Hepatocyte (in vitro differentiated cells): ENCODE results near the gene DTD1. TPM values are rescaled to one million over a fixed set of nuclear protein-coding genes. Genes with fewer than 3 reads are reported as not detected.

Experiments
- DNase-seq: peaks from one replicate; pipeline ENCODE4 v3.0.0-alpha.2; 2016; ENCODE audit warnings: low spot score
- H2AFZ ChIP-seq: fragments of 200-600 bp; sonication (generic); 2 replicates; pipeline ENCODE4 v1.6.0; 2016; ENCODE audit warnings: antibody characterized with exemption, mild to moderate bottlenecking
- H3K27ac ChIP-seq: fragments of 200-600 bp; sonication (generic); 2 replicates; pipeline ENCODE4 v1.5.1; 2016; ENCODE audit warnings: mild to moderate bottlenecking
- H3K27me3 ChIP-seq: fragments of 200-600 bp; sonication (generic); 2 replicates; pipeline ENCODE4 v1.6.1; 2016
- H3K36me3 ChIP-seq: fragments of 200-600 bp; sonication (generic); replicated peaks from 2 replicates; pipeline ENCODE4 v1.5.1; 2016; ENCODE audit warnings: low read depth; ENCODE audit not compliant: insufficient read depth
- H3K4me1 ChIP-seq: fragments of 200-600 bp; sonication (generic); 2 replicates; pipeline ENCODE4 v1.5.1; 2016; ENCODE audit warnings: mild to moderate bottlenecking, moderate library complexity; ENCODE audit not compliant: insufficient read depth
- H3K4me2 ChIP-seq: fragments of 200-600 bp; sonication (generic); 2 replicates; pipeline ENCODE4 v1.6.0; 2016
- H3K4me3 ChIP-seq: fragments of 200-600 bp; sonication (generic); 2 replicates; pipeline ENCODE4 v1.5.1; 2016; ENCODE audit warnings: mild to moderate bottlenecking
- H3K79me2 ChIP-seq: fragments of 200-600 bp; sonication (generic); 2 replicates; pipeline ENCODE4 v1.6.0; 2017; ENCODE audit warnings: mild to moderate bottlenecking
- H3K9me2 ChIP-seq: fragments of 200-600 bp; sonication (generic); replicated peaks from 2 replicates; pipeline ENCODE4 v1.6.0; 2017; ENCODE audit warnings: mild to moderate bottlenecking; ENCODE audit not compliant: insufficient read depth
- H3K9me3 ChIP-seq: fragments of 200-600 bp; sonication (generic); 2 replicates; pipeline ENCODE4 v1.5.1; 2016; ENCODE audit warnings: low read depth, mild to moderate bottlenecking
- H4K20me1 ChIP-seq: fragments of 200-600 bp; sonication (generic); 2 replicates; pipeline ENCODE4 v1.6.0; 2016; ENCODE audit warnings: mild to moderate bottlenecking; ENCODE audit not compliant: insufficient read depth, poor library complexity, severe bottlenecking
- EZH2 ChIP-seq: fragments of 200-600 bp; sonication (generic); IDR thresholded peaks from 2 replicates; pipeline ENCODE4 v1.6.1; 2016; ENCODE audit warnings: antibody characterized with exemption, mild to moderate bottlenecking, borderline replicate concordance
- EZH2phosphoT487 ChIP-seq: fragments of 200-600 bp; sonication (generic); IDR thresholded peaks from one replicate; pipeline ENCODE4 v1.6.1; 2018; ENCODE audit warnings: antibody characterized with exemption, mild to moderate bottlenecking, low read depth, moderate library complexity; ENCODE audit not compliant: unreplicated experiment, severe bottlenecking
- WGBS: methylation state at CpG from one replicate; pipeline ENCODE4 v1.1.6; 2016; ENCODE audit warnings: low lambda C conversion rate; ENCODE audit errors: missing lambda C conversion rate; 5-methylcytosine and 5-hydroxymethylcytosine counted together
- polyA plus RNA-seq: library from polyadenylated mRNA; unstranded; fragments of >200 nt; fragmentation: Nextera tagmentation; extraction: Ambion mirVana; gene quantifications from 2 replicates; pipeline ENCODE4 v1.2.1, GENCODE V29; 2016
- total RNA-seq: library from RNA; depleted of rRNA; stranded (reverse); fragments of >200 nt; gene quantifications from 2 replicates; pipeline ENCODE4 v1.2.3, GENCODE V29; 2014
- TF ChIP-seq, protein P1 (sequence below): fragments of 200-600 bp; sonication (generic); IDR thresholded peaks from 2 replicates; pipeline ENCODE4 v1.5.1; 2016; ENCODE audit warnings: antibody characterized with exemption, mild to moderate bottlenecking; ENCODE audit not compliant: poor library complexity

DTD1 gene
- total and polyA plus RNA-seq, 2 experiments from 2014 or later: 30.1 to 40.1 TPM

DNA sequence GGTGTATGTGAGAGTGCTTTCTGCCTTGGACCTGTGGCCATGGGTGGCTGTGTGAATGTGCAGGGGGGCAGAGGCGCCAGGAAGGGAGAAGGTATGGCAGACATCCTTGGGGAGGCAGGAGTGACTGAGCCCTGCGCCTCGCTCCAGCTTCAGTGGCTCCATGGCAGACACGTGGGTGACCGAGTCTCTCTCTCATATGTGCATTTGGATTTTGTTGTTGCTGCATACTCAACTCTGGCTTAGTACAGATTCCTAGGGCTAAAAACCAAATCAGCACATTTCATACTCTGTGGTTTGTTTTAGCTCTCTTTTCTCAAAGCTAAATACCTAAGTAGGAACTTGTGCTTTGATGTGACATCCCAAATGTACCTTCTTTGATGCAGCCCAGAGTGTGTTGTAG is 97.6 kb downstream of the DTD1 start:
- 86% methylated on average over 5 of the region's 5 CpGs for WGBS

GRCh38 chr20:18686696-18687095 is 98.8 kb downstream of the DTD1 start:
- Histone ChIP-seq H3K36me3 (no peaks in the 10 kb centered on the region), H3K27ac (no peak overlapping the region), H3K4me2 (no peak overlapping the region), H4K20me1 (no peaks in the 10 kb centered on the region), H3K27me3 (no peaks in the 10 kb centered on the region), H3K9me3 (peaks cover 4% of the 10 kb centered on the region), H3K4me1 (no peaks in the 10 kb centered on the region), H2AFZ (no peak overlapping the region), H3K4me3 (no peak overlapping the region), H3K9me2 (no peaks in the 10 kb centered on the region), H3K79me2 (no peaks in the 10 kb centered on the region)
- WGBS: 92% methylated on average over 1 of the region's 1 CpG
- TF ChIP-seq, protein P1, sequence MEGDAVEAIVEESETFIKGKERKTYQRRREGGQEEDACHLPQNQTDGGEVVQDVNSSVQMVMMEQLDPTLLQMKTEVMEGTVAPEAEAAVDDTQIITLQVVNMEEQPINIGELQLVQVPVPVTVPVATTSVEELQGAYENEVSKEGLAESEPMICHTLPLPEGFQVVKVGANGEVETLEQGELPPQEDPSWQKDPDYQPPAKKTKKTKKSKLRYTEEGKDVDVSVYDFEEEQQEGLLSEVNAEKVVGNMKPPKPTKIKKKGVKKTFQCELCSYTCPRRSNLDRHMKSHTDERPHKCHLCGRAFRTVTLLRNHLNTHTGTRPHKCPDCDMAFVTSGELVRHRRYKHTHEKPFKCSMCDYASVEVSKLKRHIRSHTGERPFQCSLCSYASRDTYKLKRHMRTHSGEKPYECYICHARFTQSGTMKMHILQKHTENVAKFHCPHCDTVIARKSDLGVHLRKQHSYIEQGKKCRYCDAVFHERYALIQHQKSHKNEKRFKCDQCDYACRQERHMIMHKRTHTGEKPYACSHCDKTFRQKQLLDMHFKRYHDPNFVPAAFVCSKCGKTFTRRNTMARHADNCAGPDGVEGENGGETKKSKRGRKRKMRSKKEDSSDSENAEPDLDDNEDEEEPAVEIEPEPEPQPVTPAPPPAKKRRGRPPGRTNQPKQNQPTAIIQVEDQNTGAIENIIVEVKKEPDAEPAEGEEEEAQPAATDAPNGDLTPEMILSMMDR: no peak
- no peak for TF ChIP-seq EZH2
- TF ChIP-seq EZH2phosphoT487: no peak
- no peak for DNase-seq

More for the DNA sequence above, 97.6 kb downstream of the DTD1 start:
- Histone ChIP-seq H4K20me1 (no peaks in the 10 kb centered on the region), H3K27ac (no peak overlapping the region), H3K4me1 (no peaks in the 10 kb centered on the region), H3K4me3 (no peak overlapping the region), H3K9me2 (no peaks in the 10 kb centered on the region), H3K79me2 (no peaks in the 10 kb centered on the region), H3K4me2 (no peak overlapping the region), H3K27me3 (no peaks in the 10 kb centered on the region), H3K36me3 (no peaks in the 10 kb centered on the region), H2AFZ (no peak overlapping the region), H3K9me3 (peaks cover 3% of the 10 kb centered on the region)
- TF ChIP-seq, protein P1: no peak
- TF ChIP-seq EZH2phosphoT487 (no peak), EZH2 (no peak)
- DNase-seq: no peak

DNA sequence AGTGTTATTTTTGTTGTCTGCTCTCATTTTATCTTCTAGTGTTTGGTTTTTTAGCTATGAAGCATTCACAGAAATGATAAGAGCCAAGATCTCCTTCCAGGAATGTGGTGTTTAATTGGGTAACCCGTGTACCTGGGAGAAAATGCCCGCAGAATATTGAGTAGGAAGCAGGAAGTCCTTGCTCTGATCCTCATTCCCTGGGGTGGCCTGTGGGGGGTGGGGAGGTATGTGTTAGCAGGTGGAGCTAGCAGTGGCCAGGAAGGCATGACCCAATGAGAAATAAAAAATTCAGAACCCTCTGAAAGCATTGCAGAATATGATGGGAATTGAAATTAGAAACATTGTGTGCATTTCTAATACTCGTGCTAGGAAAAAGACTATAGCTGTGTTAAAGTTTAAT is 100.8 kb downstream of the DTD1 start:
- no peak overlapping the region for H3K4me2 ChIP-seq

More for the DNA sequence above, 100.8 kb downstream of the DTD1 start:
- WGBS: 70% methylated on average over 3 of the region's 3 CpGs
- Histone ChIP-seq H3K4me3 (no peak overlapping the region), H3K27ac (no peak overlapping the region), H2AFZ (no peak overlapping the region), H3K36me3 (no peaks in the 10 kb centered on the region), H3K27me3 (no peaks in the 10 kb centered on the region), H3K9me3 (peaks cover 4% of the 10 kb centered on the region), H4K20me1 (no peaks in the 10 kb centered on the region), H3K4me1 (no peaks in the 10 kb centered on the region), H3K9me2 (no peaks in the 10 kb centered on the region), H3K79me2 (no peaks in the 10 kb centered on the region)
- TF ChIP-seq, protein P1: no peak
- no peak for TF ChIP-seq EZH2
- no peak for TF ChIP-seq EZH2phosphoT487
- no peak for DNase-seq
